Progenitor cell of endocrine pancreas (in vitro differentiated cells): Measurements from ENCODE around the gene ANKFY1. TPM values are rescaled to one million over a fixed set of nuclear protein-coding genes. Genes with fewer than 3 reads are reported as not detected.

Source experiments
- DNase-seq: peaks from one replicate; pipeline ENCODE4 v3.0.0; 2021; ENCODE audit warnings: low spot score; ENCODE audit not compliant: unreplicated experiment
- H3K27ac Mint-ChIP-seq: 2 replicates; pipeline ENCODE4 v1.8.0; 2021; ENCODE audit warnings: mild to moderate bottlenecking, moderate library complexity, mixed read lengths
- H3K27me3 Mint-ChIP-seq: 2 replicates; pipeline ENCODE4 v1.8.0; 2021; ENCODE audit warnings: mixed read lengths
- H3K36me3 Mint-ChIP-seq: 2 replicates; pipeline ENCODE4 v1.8.0; 2022; ENCODE audit warnings: mixed read lengths; ENCODE audit not compliant: insufficient read depth
- H3K4me1 Mint-ChIP-seq: 2 replicates; pipeline ENCODE4 v1.8.0; 2021; ENCODE audit warnings: low read depth, mixed read lengths
- H3K4me3 Mint-ChIP-seq: 2 replicates; pipeline ENCODE4 v1.8.0; 2021; ENCODE audit warnings: low read depth, mild to moderate bottlenecking, moderate library complexity, mixed read lengths
- H3K9me3 Mint-ChIP-seq: 2 replicates; pipeline ENCODE4 v1.8.0; 2021; ENCODE audit warnings: low read depth, mixed read lengths
- total RNA-seq: library from RNA; stranded (reverse); gene quantifications from 2 replicates; pipeline ENCODE4 v1.2.1, GENCODE V29; 2021
- TF ChIP-seq, protein P1 (sequence below): fragments of 200-600 bp; sonication (generic); IDR thresholded peaks from one replicate; pipeline ENCODE4 v1.5.0; 2021; ENCODE audit warnings: antibody characterized with exemption, mild to moderate bottlenecking; ENCODE audit not compliant: unreplicated experiment

Gene ANKFY1
- total RNA-seq, 1 donor from 2014 or later: 59.8 TPM

DNA sequence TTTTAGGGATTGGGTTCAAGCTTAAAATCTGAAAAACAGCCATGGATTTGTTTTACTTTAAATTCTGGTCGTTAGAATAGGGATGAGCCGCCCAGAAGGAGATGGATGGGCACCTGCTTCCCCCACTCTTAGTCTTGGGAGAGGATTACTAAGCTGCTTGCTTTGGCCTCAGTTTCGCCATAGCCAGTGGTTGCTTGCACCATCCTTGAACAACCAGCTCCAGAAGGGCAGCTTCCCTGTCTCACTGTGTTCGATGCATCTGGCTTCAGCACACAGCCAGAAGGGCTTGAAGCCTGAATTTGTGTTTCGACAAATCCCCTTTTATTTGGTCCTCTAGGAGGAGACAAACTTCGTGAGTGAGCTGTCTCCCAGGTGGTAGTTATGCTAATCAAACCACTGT is 113.7 kb downstream of the ANKFY1 start:
- no peaks in the 10 kb centered on the region for H3K9me3 Mint-ChIP-seq
- DNase-seq: no peak
- no peaks in the 10 kb centered on the region for H3K27me3 Mint-ChIP-seq

DNA sequence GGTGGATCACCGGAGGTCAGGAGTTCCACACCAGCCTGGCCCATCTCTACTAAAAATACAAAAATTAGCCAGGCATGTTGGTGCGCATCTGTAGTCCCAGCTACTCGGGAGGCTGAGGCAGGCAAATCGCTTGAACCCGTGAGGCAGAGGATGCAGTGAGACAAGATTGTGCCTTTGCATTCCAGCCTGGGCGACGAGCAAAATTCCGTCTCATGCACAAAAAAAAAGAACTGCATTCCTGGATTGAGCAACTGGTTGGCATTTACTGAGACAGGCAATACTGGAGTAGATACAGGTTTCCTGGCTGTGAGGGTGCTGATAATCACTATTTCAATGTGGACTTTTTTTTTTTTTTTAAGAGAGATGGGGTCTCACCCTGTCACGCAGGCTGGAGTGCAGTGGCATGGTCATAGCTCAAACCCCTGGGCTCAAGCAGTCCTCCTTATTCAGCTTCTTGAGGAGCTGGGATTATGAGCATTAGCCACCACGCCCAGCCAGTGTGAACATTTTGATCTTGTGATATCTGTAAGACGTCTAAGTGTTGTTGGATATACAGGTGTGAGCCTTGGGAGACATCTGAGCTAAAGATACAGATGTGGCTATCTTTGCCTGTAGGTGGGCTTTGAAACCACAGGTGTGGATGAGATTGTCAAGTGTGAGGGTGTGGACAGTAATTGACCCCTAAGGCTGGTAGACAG is 115.0 kb downstream of the ANKFY1 start:
- H3K9me3 Mint-ChIP-seq: no peaks in the 10 kb centered on the region
- no peak overlapping the region for H3K27ac Mint-ChIP-seq
- no peak overlapping the region for H3K4me3 Mint-ChIP-seq

More for the DNA sequence above, 113.7 kb downstream of the ANKFY1 start:
- H3K27ac Mint-ChIP-seq: no peak overlapping the region
- H3K36me3 Mint-ChIP-seq: peaks cover 4% of the 10 kb centered on the region
- TF ChIP-seq, protein P1, sequence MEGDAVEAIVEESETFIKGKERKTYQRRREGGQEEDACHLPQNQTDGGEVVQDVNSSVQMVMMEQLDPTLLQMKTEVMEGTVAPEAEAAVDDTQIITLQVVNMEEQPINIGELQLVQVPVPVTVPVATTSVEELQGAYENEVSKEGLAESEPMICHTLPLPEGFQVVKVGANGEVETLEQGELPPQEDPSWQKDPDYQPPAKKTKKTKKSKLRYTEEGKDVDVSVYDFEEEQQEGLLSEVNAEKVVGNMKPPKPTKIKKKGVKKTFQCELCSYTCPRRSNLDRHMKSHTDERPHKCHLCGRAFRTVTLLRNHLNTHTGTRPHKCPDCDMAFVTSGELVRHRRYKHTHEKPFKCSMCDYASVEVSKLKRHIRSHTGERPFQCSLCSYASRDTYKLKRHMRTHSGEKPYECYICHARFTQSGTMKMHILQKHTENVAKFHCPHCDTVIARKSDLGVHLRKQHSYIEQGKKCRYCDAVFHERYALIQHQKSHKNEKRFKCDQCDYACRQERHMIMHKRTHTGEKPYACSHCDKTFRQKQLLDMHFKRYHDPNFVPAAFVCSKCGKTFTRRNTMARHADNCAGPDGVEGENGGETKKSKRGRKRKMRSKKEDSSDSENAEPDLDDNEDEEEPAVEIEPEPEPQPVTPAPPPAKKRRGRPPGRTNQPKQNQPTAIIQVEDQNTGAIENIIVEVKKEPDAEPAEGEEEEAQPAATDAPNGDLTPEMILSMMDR: no peak
- H3K4me1 Mint-ChIP-seq: no peaks in the 10 kb centered on the region
- no peak overlapping the region for H3K4me3 Mint-ChIP-seq

DNA sequence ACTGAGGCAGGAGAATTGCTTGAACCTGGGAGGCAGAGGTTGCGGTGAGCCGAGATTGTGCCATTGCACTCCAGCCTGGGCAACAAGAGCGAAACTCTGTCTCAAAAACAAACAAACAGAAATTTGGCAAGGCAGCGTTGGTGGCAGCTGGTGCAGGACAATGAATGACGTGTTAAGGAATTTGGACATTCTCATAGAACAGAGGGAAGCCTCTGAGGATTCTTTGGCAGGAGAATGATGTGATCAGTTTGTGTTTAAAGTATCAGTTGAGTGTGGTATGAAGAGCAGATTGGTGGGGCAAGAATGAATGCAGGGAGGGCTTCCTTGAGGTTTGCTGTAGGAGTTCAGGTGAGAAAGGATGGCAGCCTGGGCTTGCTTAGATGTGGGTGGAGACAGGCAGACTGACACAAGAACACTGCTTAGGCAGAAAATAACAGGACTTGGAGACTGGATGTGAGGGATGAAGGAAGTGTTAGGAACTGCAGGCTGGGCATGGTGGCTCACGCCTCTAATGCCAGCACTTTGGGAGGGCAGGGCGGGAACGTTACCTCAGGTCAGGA is 115.9 kb downstream of the ANKFY1 start:
- TF ChIP-seq, protein P1: no peak
- H3K36me3 Mint-ChIP-seq: peaks cover 2% of the 10 kb centered on the region
- H3K27me3 Mint-ChIP-seq: no peaks in the 10 kb centered on the region
- H3K4me1 Mint-ChIP-seq: peaks cover 6% of the 10 kb centered on the region
- H3K9me3 Mint-ChIP-seq: no peaks in the 10 kb centered on the region
- DNase-seq: no peak
- H3K4me3 Mint-ChIP-seq: no peak overlapping the region
- peak overlapping the region; percentile 17 for H3K27ac Mint-ChIP-seq

More for the DNA sequence above, 115.0 kb downstream of the ANKFY1 start:
- peaks cover 6% of the 10 kb centered on the region for H3K4me1 Mint-ChIP-seq
- H3K36me3 Mint-ChIP-seq: peaks cover 4% of the 10 kb centered on the region
- DNase-seq: no peak
- no peaks in the 10 kb centered on the region for H3K27me3 Mint-ChIP-seq
- TF ChIP-seq, protein P1: no peak

DNA sequence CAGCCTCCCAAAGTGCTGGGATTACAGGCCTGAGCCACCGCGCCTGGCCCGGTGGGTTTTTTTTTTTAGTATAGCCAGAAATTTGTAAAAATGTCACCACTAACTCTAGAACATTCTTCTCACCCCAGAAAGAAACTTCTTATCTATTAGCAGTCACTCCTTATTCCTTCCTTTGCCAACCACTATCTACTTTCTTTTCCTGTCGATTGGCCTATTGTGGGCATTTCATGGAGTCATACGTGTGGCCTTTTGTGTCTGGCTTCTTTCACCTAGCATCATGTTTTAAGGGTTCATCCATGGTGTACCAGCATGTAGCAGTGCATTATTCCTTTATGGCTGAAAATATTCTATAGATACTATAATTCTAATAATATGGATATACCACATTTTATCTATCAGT is 117.1 kb downstream of the ANKFY1 start:
- no peak overlapping the region for H3K4me3 Mint-ChIP-seq
- H3K9me3 Mint-ChIP-seq: no peaks in the 10 kb centered on the region
- peaks cover 2% of the 10 kb centered on the region for H3K36me3 Mint-ChIP-seq
- H3K4me1 Mint-ChIP-seq: peaks cover 11% of the 10 kb centered on the region
- DNase-seq: no peak
- H3K27me3 Mint-ChIP-seq: no peaks in the 10 kb centered on the region
- TF ChIP-seq, protein P1: no peak
- H3K27ac Mint-ChIP-seq: no peak overlapping the region

DNA sequence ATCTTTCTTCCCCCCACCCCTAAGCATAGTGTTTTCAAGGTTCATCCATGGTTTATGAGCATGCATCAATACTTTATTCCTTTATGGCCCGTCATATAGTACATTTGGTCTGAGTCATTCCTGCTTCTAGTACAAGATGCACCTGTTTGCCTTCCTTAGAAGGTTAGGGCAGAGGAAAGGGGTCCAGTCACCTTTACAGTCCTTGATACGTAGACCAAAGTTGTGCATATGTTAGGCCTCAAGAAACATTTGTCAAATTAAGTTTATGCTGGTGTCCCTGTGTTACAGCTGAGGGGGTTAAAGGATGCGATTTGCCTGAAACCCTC is 119.4 kb downstream of the ANKFY1 start:
- peak overlapping the region; percentile 100 for H3K27ac Mint-ChIP-seq

More for the DNA sequence above, 119.4 kb downstream of the ANKFY1 start:
- no peak for DNase-seq
- H3K4me1 Mint-ChIP-seq: peaks cover 19% of the 10 kb centered on the region
- TF ChIP-seq, protein P1: no peak
- H3K4me3 Mint-ChIP-seq: peak overlapping the region; percentile 99
- H3K27me3 Mint-ChIP-seq: no peaks in the 10 kb centered on the region
- H3K9me3 Mint-ChIP-seq: no peaks in the 10 kb centered on the region
- H3K36me3 Mint-ChIP-seq: no peaks in the 10 kb centered on the region
